Activated CD8-positive, alpha-beta memory T cell treated with anti-CD3 and anti-CD28 coated beads for 1 hour (primary cell): ENCODE results near the gene NCAPD3.
"Not testable (repeated sequence)": the region's sequence is repeated elsewhere in the genome, so short reads cannot be mapped to it uniquely, and the experiment has no call there.

Source experiments
- DNase-seq, 2 donors: peaks; one replicate each; pipeline ENCODE4 v3.0.0-alpha.2; 2020; ENCODE audit warnings: low read depth in 1 of 2; ENCODE audit errors: extremely low read depth in 1 of 2

Gene NCAPD3

DNA sequence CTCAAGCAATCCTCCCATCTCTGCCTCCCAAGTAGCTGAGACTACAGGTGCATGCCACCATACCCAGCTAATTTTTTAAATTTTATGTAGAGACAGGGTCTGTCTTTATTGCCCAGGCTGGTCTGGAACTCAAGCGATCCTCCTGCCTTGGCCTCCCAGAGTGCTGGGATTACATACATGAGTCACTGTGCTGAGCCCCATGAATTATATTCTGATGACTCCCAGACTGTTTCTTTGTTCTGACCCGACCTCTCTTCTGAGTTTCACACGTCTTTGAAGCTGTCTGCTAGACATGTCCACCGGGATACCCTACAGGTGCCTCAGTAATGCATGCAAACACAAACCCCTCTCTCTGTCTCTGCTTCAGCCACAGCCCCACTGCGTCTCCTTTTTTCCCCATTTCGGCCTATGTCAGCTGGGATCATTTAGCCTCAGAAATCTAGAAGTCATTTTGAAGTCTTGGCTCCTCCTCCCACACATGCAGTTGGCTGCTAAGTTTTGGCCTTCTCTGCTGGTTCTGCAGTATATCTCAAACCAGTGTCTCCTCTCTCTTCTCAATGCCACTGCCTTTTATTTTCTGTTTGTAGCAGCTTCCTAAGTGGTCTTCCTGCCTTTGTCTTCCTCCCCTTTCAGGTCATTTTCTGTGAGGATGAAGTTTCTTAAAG, 5.5 kb upstream of the NCAPD3 start:
- DNase-seq: no peak

DNA sequence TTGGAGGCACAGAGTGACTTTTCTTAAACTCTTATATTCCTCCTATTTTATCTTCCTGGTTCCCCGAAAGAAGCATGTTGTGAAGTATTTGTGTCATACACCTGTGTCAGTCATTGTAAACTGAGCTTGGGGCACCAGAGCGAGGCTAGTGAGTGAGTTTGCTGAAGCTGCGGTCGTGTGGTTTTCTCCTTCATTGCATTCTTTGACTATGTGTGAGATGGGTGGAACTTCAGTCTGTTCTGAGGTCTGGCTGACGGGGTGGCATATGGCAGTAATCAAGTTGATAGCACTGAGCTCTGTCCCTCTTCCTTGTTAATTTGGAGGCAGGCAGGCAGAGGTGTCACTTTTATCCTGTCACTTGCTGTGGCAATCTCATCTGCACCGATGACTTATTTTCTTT, 4.9 kb upstream of the NCAPD3 start:
- DNase-seq: no peak

DNA sequence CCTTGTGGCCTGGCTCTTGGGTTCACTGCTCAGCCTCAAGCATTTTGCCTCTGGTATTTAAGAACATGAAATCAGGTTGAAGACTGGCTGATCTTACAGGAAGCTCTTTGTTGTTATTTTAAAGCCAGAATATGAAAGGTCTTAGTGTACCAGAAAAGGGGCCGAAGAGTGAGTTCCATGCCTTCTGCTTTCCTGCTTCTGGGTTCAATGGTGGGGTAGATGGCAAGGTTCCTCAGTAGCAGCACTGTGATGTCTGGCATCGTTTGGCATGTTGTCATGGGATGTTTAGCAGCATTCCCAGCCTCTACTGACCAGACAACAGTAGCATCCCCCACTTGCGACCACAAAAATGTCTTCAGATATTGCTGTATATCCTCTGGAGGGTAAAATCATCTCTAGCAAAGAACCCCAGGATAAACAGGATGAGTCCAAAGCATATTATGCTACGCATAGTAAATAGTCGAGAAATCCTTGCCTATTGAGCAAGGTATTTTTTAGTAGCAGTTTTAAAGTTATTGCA, 3.1 kb upstream of the NCAPD3 start:
- DNase-seq: no peak

DNA sequence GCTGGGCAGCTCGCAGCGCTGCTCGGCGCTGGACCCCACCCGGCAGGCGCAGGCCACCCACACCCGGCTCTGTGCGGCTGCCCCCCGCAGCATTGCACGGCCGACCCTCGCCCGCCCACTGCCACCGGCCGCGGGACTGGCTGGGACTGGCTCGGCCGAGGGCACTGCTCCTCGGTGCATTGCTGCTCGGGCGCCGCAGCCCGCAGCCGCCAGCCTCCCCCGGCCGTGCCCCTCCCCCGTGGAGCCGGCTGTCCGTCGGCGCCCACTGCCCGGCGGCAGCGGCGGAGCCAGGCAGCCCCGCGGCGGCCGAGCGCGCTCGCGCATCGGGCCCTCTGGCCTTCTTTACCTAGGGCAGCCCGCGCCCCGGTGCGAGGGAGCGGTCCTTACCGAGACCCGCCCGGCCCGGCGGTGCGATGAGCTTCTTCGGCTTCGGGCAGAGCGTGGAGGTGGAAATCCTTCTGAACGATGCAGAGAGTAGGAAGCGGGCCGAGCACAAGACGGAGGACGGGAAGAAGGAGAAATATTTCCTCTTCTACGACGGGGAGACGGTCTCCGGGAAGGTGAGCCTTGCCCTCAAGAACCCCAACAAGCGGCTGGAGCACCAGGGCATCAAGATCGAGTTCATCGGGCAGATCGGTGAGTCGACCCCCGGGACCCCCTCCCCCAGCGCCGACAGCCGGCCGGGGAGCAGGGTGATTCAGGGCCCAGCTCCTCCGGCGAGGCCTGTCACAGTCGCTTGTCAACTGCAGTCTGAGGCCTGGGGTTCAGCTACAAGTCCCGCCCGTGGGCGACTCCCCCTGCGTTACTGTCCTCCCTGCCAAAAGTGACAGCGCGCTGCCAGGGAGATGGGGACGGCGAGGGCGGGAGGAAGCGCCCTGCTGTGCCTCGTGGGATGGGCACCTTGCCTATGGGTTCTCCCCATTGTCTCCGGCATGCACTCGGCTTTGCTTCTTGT, 1.2 kb upstream of the NCAPD3 start:
- peak in 1 of 2 donors; percentile 30 for DNase-seq

DNA sequence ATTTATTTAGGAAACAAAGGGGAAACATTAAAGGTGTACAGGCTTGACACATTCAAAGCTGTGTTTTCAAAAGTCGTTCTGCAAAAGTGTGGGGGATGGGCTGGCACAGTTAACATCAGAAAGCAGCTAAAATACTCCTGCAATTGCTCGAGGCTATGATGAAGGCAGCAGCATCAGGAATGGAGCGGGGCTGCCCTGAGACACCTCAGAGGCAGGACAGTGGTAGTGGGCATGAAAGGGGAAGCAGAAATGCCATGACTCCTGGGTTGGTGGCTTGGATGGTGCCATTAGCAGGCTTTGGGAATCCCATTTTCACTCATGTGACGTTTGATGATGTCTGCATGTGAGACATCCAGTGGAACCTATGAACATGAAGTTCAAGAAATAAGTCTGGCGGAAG, 646 bp downstream of the NCAPD3 start:
- DNase-seq: no peak

DNA sequence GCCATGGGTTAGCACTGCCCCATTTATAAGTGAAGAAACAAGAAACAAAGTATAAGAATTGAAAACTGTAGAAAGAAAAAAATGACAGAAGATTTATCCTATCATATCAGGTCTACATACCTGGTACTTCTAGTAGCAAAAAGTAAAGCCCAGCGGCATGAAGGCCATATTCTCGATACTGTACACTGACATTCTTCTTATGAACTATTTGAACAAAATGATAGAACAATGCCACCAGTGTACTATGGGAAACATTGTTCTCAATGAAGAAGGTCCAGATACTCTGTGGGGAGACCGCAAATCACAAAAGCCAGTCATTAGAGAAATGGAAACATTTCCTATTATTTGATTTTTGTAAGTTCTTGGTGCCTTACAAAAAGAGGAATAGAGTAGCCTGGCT, 7.0 kb downstream of the NCAPD3 start:
- DNase-seq: no peak

DNA sequence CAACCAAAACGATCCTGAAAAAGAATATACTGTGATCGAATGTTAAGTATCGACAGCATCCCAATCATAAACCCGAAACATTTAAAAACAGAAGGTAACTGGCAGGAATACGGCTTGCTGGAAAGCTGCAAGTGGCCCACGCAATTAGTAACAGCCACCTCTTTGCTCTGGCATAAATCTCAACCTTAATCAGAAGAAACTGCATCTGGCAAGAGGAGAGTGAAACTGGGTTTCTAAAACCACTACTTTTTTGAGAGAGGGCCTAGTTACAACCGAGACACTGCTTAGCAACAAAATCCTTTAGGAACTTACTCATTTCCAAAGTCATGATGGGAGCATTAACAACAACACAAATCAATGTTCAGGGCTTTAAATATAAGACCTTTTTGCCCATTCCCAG, 7.9 kb downstream of the NCAPD3 start:
- no peak for DNase-seq

DNA sequence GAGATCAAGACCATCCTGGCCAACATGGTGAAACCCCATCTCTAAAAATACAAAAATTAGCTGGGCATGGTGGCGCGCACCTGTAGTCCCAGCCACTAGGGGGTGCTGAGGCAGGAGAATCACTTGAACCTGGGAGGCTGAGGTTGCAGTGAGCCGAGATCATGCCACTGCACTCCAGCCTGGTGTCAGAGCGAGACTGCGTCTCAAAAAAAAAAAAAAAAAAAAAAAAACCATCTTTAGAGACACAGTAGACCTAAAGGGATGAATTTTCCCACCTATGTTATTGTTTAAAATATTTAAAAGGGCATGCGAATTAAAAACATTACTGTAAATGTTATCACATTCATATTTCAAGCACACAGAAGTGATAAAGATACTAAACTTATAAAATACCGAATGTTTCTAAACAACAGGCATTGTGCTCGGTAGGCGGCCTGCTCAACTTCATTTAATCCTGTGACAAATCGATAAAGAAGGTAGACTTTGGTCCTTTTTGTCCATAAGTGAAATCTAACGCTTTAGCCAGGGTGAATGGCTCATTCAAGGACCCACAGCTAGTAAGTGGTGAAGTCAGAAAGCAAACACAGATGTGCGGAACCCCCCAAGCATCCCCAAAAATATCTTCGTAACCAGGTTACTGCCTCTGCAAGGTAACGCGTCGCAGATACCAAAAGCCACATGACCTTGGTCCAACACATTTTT, 16.1 kb downstream of the NCAPD3 start:
- DNase-seq: peak in 1 of 2 donors; percentile 40

DNA sequence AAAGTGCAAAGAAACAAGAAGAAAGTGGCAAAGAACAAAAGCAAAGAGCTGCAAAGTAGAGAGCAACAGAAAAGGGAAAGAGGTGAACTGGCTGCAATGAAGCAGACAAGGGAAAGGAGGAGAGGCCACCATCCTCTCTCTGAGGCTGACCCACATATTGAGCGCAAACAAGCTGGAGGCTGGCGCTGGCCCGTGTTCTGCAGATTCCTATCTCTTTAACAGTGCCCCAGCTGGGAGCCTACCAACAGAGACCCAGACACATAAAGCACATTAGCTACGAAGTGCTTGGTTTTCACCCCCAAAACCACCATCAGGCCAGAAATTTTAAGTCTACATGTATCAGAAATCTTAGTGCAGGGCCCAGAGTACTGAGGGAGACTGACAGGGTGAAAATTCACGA, 17.6 kb downstream of the NCAPD3 start:
- no peak for DNase-seq

DNA sequence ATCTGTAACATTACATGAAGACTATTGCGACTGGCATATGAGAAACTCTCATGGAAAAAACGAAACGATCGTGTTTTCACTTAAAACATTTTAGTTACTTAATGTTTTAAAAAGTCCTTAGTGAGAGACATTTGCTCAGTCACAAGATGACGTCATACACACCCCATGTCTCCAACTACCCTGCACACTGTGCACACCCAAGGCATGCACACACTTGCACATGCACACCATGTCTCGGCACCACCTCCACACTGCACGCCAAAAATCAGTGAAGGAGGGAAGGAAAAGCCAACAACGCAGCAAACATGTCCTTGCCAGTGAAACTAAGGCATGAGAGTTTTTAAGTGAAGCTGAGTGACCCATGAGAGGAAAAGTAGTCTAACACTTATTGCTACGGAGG, 18.0 kb downstream of the NCAPD3 start:
- DNase-seq: no peak

DNA sequence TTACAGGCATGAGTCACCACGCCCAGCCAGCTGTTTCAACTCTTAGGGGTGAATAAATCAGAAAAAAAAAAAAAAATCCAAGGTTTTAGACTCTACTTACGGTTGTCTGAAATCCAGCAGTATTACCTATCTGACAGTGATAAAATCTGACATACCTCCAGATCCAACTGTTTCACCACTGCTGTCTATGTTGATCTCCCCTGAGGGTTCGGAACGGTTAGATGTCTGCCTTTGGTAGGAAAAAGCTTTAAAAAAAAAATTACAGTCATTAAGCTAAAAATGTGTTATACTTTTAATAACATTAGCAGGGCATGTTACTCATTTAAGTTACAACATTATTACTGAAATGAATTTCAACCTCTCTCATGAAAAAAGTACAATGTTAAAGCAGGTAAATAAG, 21.1 kb downstream of the NCAPD3 start:
- no peak for DNase-seq

DNA sequence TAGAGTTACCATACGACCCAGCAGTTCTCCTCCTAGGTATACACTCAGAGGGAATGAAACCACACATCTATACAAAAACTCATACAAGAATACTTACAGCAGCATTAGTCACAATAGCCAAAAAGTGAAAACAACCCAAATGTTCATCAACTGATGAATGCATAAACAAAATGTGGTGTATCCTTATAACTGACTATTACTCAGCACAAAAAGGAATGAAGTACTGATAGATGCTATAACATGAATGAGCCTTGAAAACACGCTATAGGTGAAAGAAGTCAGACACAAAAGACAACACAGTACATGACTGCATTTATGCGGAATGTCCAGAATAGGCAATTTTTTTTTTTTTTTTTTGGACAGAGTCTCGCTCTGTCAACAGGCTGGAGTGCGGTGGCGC, 23.1 kb downstream of the NCAPD3 start:
- no peak for DNase-seq

DNA sequence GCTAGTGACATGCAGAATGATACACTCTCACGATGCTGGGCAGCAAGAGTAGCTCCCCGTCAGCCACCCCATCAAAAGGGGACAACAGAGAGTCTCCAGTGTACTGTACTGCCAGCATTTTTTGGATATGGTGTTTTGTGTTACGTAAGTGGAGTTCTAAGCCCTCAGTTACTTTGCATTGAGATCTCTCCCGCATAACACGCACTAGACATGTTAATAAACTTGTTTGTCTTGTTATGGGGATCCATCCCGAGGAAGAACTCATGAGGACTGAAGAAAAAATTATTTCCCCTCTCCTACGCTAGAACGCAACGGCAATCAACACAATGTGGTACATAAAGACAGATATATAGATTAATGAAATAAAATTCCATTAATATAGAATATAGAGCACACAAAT, 24.2 kb downstream of the NCAPD3 start:
- no peak for DNase-seq

DNA sequence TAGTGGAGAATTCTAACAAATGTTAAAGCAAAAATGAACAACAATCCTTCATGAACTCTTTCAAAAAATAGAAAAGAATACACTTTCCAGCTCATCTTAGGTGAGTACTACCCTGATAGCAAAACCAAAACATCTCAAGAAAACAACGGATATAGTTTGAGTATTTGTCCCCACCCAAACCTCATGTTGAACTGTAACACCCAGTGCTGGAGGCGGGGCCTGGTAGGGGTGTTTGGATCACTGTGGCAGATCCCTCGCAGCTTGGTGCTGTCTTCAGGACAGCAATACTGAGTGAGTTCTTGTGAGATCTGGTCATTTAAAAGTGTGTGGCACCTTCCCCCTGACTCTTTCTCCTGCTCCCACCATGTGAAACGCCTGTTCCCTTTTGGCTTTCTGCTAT, 27.0 kb downstream of the NCAPD3 start:
- DNase-seq: no peak

DNA sequence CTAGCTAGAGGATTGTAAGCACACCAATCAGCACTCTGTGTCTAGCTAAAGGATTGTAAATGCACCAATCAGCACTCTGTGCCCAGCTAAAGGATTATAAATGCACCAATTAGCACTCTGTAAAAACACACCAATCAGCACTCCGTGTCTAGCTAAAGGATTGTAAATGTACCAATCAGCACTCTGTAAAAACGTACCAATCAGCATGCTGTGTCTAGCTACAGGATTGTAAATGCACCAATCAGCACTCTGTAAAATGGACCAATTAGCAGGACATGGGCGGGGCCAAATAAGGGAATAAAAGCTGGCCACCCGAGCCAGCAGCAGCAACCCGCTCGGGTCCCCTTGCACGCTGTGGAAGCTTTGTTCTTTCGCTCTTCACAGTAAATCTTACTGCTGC, 35.7 kb downstream of the NCAPD3 start:
- DNase-seq: not testable (repeated sequence)

DNA sequence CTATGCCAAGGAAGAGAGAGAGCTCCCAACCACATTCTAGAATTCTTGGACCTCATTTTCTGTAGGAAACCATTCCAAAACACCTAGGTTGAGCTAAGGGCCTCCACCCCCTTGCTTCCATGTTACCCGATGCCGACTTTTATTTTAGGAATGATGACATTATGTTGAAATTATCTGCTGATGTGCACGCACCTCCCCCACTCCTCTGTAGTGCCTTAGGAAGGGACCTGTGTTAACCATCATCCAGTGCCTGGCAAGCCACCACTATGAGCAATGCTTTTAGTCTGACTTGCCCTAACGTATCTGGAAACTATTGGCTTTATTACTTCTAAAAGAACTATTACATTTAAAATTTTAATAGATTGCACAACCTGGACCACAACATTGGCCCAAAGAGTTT, 42.1 kb downstream of the NCAPD3 start:
- DNase-seq: no peak

DNA sequence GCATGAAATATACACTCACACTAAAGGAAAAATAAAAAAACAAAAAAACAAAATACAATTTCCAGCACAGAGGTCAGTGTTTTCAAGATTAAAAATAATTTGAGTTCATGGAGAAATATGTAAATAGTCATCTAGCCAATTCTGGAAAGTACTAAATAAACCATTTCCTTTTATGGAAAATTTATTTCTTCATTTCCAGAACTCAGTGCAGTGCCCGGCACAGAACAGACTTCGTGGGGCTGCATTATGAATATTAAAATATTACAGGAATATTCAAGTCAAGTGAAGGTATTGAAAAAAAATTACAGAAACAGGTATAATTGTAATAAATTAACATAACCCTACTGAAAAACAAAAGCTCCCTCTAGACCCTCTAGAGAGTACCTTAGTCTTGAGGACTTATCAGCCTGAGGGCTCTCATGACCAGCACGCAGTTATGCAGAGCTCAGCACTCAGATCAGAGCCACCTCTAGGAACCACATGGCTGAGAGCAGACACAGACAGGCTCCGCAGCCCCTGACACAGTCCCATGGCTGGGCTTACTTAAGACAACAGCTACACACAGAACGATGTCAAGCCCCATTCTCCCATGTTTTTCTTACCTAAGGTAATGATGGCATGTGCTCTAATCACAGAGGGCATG, 45.6 kb downstream of the NCAPD3 start:
- no peak for DNase-seq

DNA sequence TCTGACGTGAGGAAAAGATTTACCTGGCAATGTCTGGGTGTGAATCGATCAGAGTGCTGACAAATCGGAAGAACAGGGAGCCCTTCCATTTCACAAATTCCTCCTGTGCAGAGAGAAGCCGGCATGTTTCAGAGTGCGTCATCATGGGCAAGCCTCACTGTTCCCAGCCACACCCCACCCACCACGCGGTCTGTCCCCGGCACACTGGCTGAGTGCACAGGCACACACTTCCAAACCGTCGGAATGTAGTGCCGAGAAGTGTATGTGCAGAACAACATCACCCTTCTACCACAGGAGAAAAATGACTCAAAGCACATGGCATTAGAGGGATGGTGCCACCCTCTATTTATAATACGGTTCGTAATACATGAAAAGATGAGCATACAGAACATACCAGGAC, 47.5 kb downstream of the NCAPD3 start:
- no peak for DNase-seq

DNA sequence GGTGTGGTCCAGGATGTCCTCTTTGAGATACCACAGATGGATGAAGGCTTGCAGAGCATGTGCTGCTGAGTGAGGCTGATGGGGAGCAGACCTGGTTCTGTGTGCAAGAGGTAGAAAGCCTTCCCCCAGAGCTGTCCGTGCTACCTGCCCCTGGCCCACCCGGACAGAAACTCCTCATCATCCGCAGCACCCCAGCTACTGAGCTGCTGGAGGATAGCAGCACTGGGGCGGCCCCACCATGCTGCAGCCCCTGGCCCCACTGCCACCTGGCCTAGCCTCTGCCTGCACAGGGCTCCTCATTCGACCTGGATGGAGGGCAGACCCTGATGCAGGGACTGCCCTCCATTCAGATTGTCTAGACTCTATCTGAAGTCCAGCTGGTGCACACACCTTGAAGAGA, 50.5 kb downstream of the NCAPD3 start:
- DNase-seq: no peak

DNA sequence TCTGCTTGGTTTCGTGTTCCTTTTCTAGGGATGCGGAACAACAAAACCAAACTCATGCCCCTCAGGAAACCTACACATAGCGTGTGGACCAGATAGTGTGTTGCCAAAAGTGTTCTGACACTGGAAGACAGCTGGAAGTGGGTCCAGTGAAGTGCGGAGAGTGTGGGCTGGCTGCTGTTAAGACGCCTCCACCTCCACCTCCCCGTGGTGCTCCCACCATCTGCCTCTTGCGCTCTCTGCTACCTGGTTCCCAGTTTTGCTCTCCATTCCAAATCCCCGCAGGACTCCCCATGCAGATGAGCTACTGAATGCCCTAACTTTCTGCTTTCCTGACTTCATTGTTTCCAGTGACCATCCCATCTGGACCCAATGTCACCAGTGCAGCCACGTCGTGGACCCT, 51.8 kb downstream of the NCAPD3 start:
- no peak for DNase-seq

DNA sequence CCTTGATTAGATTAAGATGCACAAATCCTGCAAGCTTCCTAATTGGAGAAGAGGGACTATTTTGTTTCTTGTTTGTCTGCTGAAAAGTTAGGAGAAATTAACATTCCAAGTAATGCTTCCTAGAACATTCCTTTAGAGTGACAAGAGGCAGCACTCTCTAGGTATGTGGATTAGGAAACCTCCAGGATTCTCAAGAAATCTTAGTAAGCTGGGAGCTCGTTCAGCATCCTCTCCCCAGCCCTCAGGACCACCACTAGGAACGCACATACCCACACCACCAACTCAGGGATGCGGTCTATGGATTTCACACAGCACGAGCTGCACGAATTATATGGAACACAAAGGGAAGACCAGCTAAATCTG, 52.9 kb downstream of the NCAPD3 start:
- no peak for DNase-seq
